Gastrocnemius medialis (tissue), 4 donors: Measurements from ENCODE around the gene NNAT. TPM values are rescaled to one million over a fixed set of nuclear protein-coding genes. Genes with fewer than 3 reads are reported as not detected.

Source experiments
- ATAC-seq, 2 donors: fragments of 150-250 bp; one replicate each; pipeline ENCODE4 v1.9.1; 2016
- DNase-seq, 2 donors: peaks; one replicate each; pipeline ENCODE4 v3.0.0-alpha.2; 2019
- H3K27ac ChIP-seq, 4 donors: fragments of 200-600 bp; sonication (generic); 1 replicate in 1 of 4; 2 replicates in 3 of 4; pipeline ENCODE4 v1.5.1; 2016 to 2018; ENCODE audit warnings: mild to moderate bottlenecking in 2 of 4, moderate library complexity in 1 of 4
- H3K27me3 ChIP-seq, 3 donors: fragments of 200-600 bp; sonication (generic) in 2 of 3; 1 replicate in 1 of 3; 2 replicates in 2 of 3; pipeline versions ENCODE4 v1.5.1 to v1.6.0; 2016 to 2019; ENCODE audit warnings: mild to moderate bottlenecking in 1 of 3, moderate library complexity in 1 of 3
- H3K36me3 ChIP-seq, 2 donors: fragments of 200-600 bp; sonication (generic) in 1 of 2; one replicate each; pipeline ENCODE4 v1.5.1; 2017 to 2018
- H3K4me1 ChIP-seq, 2 donors: fragments of 200-600 bp; sonication (generic) in 1 of 2; one replicate each; pipeline ENCODE4 v1.5.1; 2016 to 2017; ENCODE audit warnings: mild to moderate bottlenecking in 2 of 2
- H3K4me3 ChIP-seq, 4 donors: fragments of 200-600 bp; sonication (generic) in 3 of 4; 1 replicate in 1 of 4; 2 replicates in 3 of 4; pipeline ENCODE4 v1.5.1; 2016 to 2019; ENCODE audit warnings: mild to moderate bottlenecking in 2 of 4
- H3K9me3 ChIP-seq, 3 donors: fragments of 200-600 bp; sonication (generic) in 2 of 3; 1 replicate in 1 of 3; 2 replicates in 2 of 3; pipeline ENCODE4 v1.5.1; 2016 to 2019
- POLR2A ChIP-seq, 2 donors: fragments of 450-650 bp; IDR thresholded peaks; one replicate each; pipeline ENCODE4 v1.6.1; 2017; ENCODE audit warnings: antibody characterized with exemption in 2 of 2, mild to moderate bottlenecking in 2 of 2, moderate library complexity in 2 of 2
- in situ Hi-C, 4 donors: fragments of 200-750 bp; cut with MboI; loops; one replicate each; pipeline versions ENCODE4 v1.15.0 to v1.8.0; 2017; ENCODE audit warnings: low sequenced_read_pairs in 4 of 4
- intact Hi-C: fragments of 100-400 bp; cut with DNase I; formaldehyde crosslinking; loops from one replicate; pipeline ENCODE4 v1.15.1; 2023; ENCODE audit warnings: low total_unique reads
- total RNA-seq, 4 donors: library from RNA; depleted of rRNA; stranded (reverse); fragments of >200 nt; gene quantifications; one replicate each; pipeline versions ENCODE4 v1.1.0 to v1.2.3, GENCODE V29; 2016
- TF ChIP-seq, protein P1 (sequence below), 5 experiments: fragments of 450-650 bp in 3 of 5; fragments of 200-600 bp in 2 of 5; sonication (generic) in 2 of 5; IDR thresholded peaks in 4 of 5; conservative IDR thresholded peaks in 1 of 5; 1 replicate in 4 of 5; 2 replicates in 1 of 5; pipeline ENCODE4 v1.5.1; 2016 to 2019; ENCODE audit warnings: antibody characterized with exemption in 5 of 5, mild to moderate bottlenecking in 3 of 5, moderate library complexity in 3 of 5

The NNAT gene
- total RNA-seq, 4 donors from 2014 or later, result 1.2 to 4.4 (median 2.4) TPM; not detected in 1

DNA sequence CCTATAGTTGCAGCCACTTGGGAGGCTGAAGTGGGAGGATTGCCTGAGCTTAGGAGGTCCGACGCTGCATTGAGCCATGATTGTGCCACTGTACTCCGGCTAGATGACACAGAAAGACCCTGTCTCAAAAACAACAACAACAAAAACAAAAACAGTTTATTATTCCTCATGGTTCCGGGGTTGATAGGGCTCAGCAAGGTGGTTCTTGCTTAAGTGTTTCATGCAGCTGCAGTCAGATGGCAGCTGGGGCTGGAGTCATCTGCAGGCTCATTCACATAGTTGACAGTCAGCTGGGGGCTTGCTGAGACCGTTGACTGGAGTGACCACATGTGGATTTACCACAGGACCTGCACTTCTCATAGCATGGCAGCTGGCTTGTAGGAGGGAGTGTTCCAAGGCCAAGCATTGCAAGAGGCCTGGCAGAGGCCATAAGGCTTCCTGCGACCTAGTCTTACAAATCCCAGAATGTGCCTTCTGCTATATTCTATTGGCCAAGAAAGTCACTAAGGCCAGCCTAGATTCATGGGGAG, 28.9 kb upstream of the NNAT start:
- no peaks in the 10 kb centered on the region for H3K27me3 ChIP-seq
- intact Hi-C loops (no loop called here), in situ Hi-C loops (no loop called here)
- DNase-seq (no peak), ATAC-seq (peak; percentile 8 to 12)
- no peak overlapping the region for H3K4me3 ChIP-seq
- no peak overlapping the region for H3K27ac ChIP-seq
- peaks cover 0 to 13% of the 10 kb centered on the region in 2 donors for H3K36me3 ChIP-seq
- TF ChIP-seq, protein P1, sequence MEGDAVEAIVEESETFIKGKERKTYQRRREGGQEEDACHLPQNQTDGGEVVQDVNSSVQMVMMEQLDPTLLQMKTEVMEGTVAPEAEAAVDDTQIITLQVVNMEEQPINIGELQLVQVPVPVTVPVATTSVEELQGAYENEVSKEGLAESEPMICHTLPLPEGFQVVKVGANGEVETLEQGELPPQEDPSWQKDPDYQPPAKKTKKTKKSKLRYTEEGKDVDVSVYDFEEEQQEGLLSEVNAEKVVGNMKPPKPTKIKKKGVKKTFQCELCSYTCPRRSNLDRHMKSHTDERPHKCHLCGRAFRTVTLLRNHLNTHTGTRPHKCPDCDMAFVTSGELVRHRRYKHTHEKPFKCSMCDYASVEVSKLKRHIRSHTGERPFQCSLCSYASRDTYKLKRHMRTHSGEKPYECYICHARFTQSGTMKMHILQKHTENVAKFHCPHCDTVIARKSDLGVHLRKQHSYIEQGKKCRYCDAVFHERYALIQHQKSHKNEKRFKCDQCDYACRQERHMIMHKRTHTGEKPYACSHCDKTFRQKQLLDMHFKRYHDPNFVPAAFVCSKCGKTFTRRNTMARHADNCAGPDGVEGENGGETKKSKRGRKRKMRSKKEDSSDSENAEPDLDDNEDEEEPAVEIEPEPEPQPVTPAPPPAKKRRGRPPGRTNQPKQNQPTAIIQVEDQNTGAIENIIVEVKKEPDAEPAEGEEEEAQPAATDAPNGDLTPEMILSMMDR (IDR thresholded peaks at IDR 0.05 in 4 of 5, conservative IDR thresholded peaks at IDR 0.05 in 1 of 5), result no peak
- no peak for TF ChIP-seq POLR2A (IDR thresholded peaks at IDR 0.05)
- no peaks in the 10 kb centered on the region for H3K9me3 ChIP-seq
- no peaks in the 10 kb centered on the region for H3K4me1 ChIP-seq

DNA sequence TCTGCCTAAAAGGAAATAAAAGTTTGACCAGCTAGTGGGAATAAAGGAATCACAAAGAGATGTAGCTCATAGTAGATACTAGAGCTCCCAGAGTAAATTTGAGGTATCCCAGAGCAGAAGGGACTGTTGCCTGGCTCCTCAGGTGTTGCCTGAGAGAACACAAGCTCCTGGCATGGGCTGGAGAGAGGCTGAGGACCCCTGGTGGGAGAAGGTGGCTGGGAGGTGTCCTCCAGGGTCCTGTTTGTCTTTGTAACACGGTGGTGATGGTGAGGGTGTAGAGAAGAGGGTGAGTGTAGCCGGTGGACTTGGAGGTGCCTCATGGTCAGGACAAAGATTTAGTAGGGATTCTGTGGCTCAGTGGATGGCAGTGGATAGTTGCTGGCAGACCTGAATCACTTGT, 28.1 kb upstream of the NNAT start:
- Histone ChIP-seq H3K4me1 (no peaks in the 10 kb centered on the region), H3K27me3 (no peaks in the 10 kb centered on the region), H3K4me3 (no peak overlapping the region), H3K9me3 (no peaks in the 10 kb centered on the region), H3K36me3 (peaks cover 0 to 13% of the 10 kb centered on the region in 2 donors), H3K27ac (no peak overlapping the region)
- ATAC-seq, result no peak
- intact Hi-C loops, result no loop called here
- in situ Hi-C loops, result no loop called here
- no peak for DNase-seq
- TF ChIP-seq, protein P1 (IDR thresholded peaks at IDR 0.05 in 4 of 5, conservative IDR thresholded peaks at IDR 0.05 in 1 of 5), result no peak
- no peak for TF ChIP-seq POLR2A (IDR thresholded peaks at IDR 0.05)

DNA sequence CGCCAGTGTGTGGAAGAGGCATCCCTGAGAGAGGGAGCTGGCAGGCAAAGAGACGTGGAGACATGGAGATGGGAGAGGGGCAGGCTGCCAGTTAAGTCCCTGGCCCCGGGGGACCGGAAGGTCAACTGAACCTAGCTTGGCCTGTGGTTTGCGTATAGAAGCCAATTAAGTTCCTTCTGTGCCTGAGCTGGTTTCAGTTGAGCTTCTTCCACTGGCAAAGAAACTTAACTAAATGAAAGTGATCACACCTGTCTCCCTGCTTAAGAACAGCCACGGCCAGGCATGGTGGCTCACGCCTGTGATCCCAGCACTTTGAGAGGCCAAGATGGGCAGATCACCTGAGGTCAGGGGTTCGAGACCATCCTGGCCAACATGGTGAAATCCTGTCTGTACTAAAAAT, 26.7 kb upstream of the NNAT start:
- ATAC-seq (no peak), DNase-seq (no peak)
- Histone ChIP-seq H3K27ac (no peak overlapping the region), H3K4me1 (no peaks in the 10 kb centered on the region), H3K4me3 (no peak overlapping the region), H3K36me3 (peaks cover 0 to 13% of the 10 kb centered on the region in 2 donors), H3K9me3 (no peaks in the 10 kb centered on the region), H3K27me3 (no peaks in the 10 kb centered on the region)
- in situ Hi-C loops, result no loop called here
- TF ChIP-seq, protein P1 (IDR thresholded peaks at IDR 0.05 in 4 of 5, conservative IDR thresholded peaks at IDR 0.05 in 1 of 5), result no peak
- no peak for TF ChIP-seq POLR2A (IDR thresholded peaks at IDR 0.05)
- intact Hi-C loops, result no loop called here

DNA sequence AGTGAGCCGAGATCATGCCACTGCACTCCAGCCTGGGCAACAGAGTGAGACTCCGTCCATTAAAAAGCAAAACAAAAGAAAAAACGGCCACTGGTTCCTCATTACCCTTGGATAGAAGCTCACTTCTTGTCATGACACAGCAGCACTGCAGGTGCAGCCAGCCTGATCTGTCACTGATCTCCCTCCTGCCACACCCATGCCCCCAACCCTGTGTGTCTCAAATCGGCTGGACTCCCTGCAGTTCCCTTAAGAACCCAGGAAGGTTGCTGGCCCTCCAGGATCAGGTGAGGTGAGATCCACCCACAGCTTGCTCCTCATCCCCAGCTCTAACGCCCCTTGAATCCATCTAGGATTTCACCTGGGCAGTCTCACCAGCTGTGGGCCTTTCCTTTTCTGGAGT, 26.3 kb upstream of the NNAT start:
- Histone ChIP-seq H3K36me3 (peaks cover 0 to 13% of the 10 kb centered on the region in 2 donors), H3K27ac (no peak overlapping the region), H3K4me1 (no peaks in the 10 kb centered on the region), H3K27me3 (no peaks in the 10 kb centered on the region), H3K4me3 (no peak overlapping the region), H3K9me3 (no peaks in the 10 kb centered on the region)
- intact Hi-C loops (no loop called here), in situ Hi-C loops (no loop called here)
- DNase-seq (no peak), ATAC-seq (no peak)
- TF ChIP-seq, protein P1 (IDR thresholded peaks at IDR 0.05 in 4 of 5, conservative IDR thresholded peaks at IDR 0.05 in 1 of 5), result no peak
- TF ChIP-seq POLR2A (IDR thresholded peaks at IDR 0.05), result no peak
